HG03558 (cell line): ENCODE measurements around the gene ENOX2.
"Not testable (repeated sequence)": the region's sequence is repeated elsewhere in the genome, so short reads cannot be mapped to it uniquely, and the experiment has no call there.

Experiments
- ATAC-seq: cut with Tn5 transposase; IDR thresholded peaks from one replicate; pipeline ENCODE4 v1.9.1; 2021; ENCODE audit warnings: moderate number of reproducible peaks; ENCODE audit not compliant: unreplicated experiment; ENCODE audit errors: extremely low read depth

ENOX2 gene

DNA sequence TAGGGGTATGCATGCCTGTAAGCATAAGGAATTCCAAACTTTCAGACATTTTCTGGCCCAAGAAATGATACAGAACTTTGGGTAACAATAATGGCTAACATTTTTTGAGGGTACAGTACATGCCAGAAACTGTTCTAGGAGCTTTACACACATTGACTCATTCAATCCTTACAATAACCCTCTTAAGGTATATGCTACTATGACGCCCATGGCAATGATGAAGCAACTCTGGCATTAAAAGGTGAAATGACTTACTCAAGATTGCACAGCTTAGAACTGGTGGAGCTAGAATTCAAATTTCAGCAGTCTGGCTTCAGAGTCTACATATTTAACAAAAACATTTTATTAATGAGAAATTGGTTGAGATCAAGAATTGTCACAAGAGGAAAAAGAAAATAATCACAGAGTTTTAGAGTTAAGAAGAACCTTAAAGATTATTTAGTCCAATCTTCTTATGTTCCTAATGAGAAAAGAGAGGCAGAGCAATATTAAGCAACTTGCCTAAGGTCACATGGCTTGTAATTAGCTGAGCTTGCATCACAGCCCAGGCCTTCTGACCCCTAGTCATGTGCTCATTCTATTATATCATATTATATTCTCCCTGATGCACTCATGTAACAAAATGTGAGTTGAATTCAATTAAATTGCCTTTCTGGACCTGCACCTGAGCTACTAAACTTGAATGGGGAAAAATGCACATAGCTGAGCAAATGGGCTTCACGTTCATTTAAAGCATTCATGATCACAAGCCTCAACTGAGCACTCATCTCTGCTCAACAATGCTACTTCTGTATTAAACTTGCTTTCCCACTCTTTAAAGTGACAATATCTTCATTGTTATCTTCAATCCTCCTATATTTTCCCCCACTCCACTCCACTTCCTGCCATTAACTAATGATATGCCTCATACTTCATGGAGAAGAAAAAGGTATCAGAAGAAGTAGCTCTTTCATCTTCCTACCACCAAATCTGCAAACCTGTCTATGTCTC is 73.2 kb downstream of the ENOX2 start:
- ATAC-seq, result no peak

DNA sequence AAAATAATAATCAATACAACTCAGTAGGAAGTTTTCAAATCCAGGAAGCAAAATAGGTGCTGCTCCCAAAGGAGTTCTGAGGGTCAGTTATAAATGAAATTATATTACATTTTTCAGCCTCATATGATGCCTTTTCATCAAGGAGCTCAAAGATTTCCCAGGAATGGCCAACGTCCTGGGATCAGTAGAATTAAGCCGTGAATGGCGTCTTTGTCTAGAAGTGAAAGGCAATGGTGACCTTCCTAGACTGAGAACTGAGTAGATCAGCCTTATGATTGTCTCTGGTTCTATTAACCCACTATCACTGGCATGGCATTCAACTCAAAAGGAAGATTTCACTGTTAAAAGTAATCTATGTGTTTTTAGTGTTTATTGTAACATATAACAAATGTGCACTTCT is 74.4 kb downstream of the ENOX2 start:
- ATAC-seq, result no peak

GRCh38 chrX:130827648-130828047 is 75.4 kb downstream of the ENOX2 start:
- no peak for ATAC-seq

DNA sequence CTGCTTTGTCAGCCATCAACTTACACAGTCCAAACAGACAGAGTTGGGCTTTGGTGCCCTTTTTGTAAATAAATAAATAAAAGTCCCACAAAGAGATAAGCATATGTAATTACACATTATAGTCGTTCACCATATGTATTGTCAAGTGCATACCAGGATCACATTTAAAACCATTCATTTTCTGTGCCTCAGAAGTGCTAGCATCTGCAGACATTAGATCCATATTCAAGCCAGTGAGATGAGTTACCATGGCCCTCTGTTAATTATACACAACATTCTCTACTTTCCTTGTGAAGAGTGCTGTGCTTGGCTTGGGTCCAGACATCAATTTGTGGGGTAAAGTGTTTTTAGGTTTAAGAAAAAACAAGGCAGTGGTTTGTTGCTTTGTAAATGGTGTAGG is 76.8 kb downstream of the ENOX2 start:
- no peak for ATAC-seq

GRCh38 chrX:130825525-130825924 is 77.5 kb downstream of the ENOX2 start:
- no peak for ATAC-seq

- not testable (repeated sequence) for ATAC-seq
These were observed 83.6 kb downstream of the ENOX2 start for GRCh38 chrX:130819367-130819766.

- ATAC-seq, result not testable (repeated sequence)
These were observed 89.1 kb downstream of the ENOX2 start for GRCh38 chrX:130813932-130814331.

DNA sequence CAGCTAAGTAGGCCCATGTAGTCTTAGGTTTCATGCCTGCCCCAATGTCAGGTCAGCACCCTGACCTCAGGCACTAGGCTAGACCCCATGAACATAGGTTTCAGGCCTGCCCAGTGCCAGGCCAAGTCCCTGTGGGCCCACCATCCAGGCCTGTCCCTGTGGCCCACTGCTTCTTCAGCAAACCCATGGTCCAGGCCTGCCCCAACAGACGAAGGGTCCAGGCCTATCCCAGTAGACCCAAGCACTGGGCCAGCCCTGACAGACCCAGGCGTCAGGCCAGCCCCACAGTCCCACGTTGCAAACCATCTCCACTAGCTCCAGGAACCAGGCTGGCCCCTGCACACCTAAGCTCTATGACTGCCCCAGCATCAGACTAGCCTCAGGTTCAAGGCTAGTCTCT is 92.4 kb downstream of the ENOX2 start:
- ATAC-seq, result no peak

- ATAC-seq, result no peak
These were observed 97.1 kb downstream of the ENOX2 start for GRCh38 chrX:130805903-130806302.

DNA sequence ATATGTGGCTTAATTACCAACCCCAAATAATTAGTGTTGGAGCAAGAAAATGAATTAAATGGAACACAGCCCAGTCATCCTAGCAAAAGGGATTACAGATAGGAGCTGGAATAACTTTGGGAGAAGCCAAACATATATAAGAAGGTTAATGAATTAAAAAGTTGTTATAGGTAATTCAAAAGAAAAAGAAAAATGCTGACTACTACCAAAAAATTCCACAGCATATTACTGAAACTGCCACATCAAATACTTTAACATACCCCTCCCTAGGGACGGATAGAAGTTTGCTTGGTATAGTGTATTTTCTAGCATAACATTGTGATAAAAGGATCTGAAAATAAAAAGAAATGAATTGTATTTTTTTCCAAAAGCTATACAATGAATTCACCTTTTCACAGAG is 99.5 kb downstream of the ENOX2 start:
- no peak for ATAC-seq

DNA sequence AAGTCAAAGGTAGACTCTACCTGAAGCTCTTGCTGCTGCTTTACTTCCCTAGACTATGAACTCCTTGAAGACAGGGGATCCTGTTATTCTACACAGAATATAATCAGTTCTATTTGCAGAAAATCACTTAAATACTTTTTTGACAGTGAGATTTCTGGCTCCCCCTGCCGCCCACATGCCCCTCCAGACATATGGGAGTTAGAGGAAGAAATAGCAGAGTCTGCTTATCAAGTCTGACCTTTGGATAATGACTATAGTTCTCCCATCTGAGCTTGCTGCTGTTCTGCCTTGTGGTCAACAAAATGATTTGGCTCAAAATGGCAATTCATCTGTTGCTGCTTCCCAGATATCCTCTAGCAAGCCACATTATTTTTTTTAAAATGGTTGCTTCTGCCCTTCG is 101.1 kb downstream of the ENOX2 start:
- no peak for ATAC-seq

- no peak for ATAC-seq
These were observed 103.6 kb downstream of the ENOX2 start for GRCh38 chrX:130799393-130799792.

DNA sequence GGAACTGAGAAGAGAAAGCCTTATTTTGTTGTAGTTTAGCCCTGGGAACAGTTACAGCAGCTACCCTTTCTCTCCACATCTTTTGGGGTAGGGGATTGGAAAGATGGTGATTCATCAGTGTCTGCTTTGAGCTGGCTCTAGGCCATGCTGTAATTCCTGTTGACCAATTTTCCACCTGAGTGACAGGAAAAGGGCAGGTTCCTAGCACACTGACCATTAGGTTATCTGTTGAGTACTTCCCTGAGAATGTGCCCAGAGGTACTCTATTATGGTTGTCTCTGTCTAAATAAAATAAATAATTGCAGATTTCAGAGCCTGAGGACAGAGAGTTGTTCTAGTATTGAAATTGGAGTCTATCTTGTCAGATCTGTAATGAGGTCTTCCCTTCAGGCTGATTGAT is 109.0 kb downstream of the ENOX2 start:
- ATAC-seq, result no peak

- not testable (repeated sequence) for ATAC-seq
These were observed 111.1 kb downstream of the ENOX2 start for GRCh38 chrX:130791870-130792269.

- no peak for ATAC-seq
These were observed 113.2 kb downstream of the ENOX2 start for GRCh38 chrX:130789793-130790192.

GRCh38 chrX:130788786-130789581 is 114.0 kb downstream of the ENOX2 start:
- ATAC-seq, result no peak

GRCh38 chrX:130786030-130786429 is 117.0 kb downstream of the ENOX2 start:
- no peak for ATAC-seq

GRCh38 chrX:130778773-130779172 is 124.2 kb downstream of the ENOX2 start:
- ATAC-seq, result no peak

DNA sequence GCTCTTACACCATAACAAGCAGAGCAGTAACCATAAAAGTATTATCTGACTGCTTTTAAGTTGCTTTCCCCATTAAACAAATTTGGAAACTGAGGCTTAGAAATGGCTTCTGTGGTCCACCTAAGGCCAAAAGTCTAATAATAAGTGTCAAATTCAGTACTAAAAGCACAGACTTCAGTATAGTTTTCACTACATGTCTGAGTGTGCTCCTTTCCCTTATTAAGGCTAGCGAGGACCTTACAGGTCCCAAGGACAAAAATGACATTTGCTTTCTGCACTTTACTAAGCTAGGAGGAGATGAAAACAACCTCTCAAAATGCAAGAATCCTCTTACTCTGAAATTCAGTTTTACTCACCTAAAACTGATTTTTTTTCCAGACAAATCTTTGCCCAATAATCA is 127.2 kb downstream of the ENOX2 start:
- ATAC-seq, result no peak

DNA sequence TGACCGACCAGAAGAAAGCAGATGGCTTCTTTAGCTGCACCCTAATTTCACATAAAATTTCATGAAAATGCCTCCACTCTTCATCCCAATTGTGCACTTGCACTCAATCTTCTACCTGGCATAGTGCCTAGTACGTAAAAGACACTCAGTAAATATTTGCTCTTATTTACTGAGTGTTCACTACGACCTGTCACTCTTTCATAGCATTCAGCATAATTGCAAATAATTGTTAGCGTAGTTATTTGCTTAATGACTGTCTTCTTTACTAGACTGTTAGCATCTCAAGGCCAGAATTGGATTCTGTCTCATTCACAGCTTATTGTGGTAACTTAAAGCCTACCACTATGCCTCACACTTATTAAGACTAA is 130.2 kb downstream of the ENOX2 start:
- no peak for ATAC-seq

DNA sequence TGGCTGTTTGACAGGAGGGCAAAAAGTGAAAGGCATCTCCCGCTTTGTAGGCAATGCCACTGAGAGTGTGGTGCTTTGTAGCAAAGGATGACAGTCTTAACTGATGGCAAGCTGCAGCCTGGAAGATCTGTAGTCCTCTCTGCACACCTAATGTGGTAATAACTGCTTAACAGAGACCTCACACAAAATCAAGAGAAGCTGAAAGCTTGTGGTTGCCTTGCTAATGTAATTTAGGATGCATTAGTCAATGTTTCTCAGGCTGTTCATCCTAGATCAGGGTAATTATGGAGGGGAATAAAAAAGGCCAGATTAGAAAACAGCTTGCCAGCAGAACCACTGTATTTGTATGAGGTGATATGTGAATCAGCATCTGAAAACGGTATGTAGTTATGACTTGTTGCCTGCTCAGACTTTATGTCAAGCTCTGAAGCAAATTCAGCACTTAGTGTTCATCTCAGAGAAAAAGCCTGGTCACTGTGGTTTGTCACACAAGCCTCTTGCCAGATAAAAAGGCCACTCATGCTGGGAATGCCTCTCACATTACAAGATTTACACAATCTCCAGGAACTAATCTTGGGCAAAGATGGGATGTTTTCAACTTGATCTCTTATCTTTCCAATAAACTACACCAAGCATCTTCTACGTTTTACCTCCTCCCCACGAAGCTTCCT is 130.8 kb downstream of the ENOX2 start:
- no peak for ATAC-seq
